Neural cell (in vitro differentiated cells): Measurements from ENCODE around the gene TEX19. TPM values are rescaled to one million over a fixed set of nuclear protein-coding genes. Genes with fewer than 3 reads are reported as not detected.
"Not testable (repeated sequence)": the region's sequence is repeated elsewhere in the genome, so short reads cannot be mapped to it uniquely, and the experiment has no call there.

Experiments used
- H2AFZ ChIP-seq: fragments of 200-600, 300-800 bp; sonication (generic), shearing (Covaris generic); 2 replicates; pipeline ENCODE4 v1.6.0; 2014; ENCODE audit warnings: low read depth, mild to moderate bottlenecking, antibody characterized with exemption, low read length, moderate library complexity
- H3F3A ChIP-seq: fragments of 200-600 bp; shearing (Covaris generic); 2 replicates; pipeline ENCODE4 v1.6.1; 2016; ENCODE audit warnings: mild to moderate bottlenecking, moderate library complexity, mixed read lengths, antibody characterized with exemption, low read length; ENCODE audit not compliant: insufficient read depth, poor library complexity, severe bottlenecking
- H3K27ac ChIP-seq: fragments of 200-600, 300-800 bp; sonication (generic), shearing (Covaris generic); 2 replicates; pipeline ENCODE4 v1.5.1; 2014; ENCODE audit warnings: mild to moderate bottlenecking, low read length, moderate library complexity
- H3K27me3 ChIP-seq: fragments of 300-800, 200-600 bp; sonication (generic), shearing (Covaris generic); 2 replicates; pipeline ENCODE4 v1.6.0; 2014; ENCODE audit warnings: mild to moderate bottlenecking, low read depth, low read length, moderate library complexity; ENCODE audit not compliant: insufficient read depth
- H3K36me3 ChIP-seq: fragments of 300-800, 200-600 bp; sonication (generic), shearing (Covaris generic); 2 replicates; pipeline ENCODE4 v1.5.1; 2014; ENCODE audit warnings: mild to moderate bottlenecking, antibody characterized with exemption, low read length, moderate library complexity; ENCODE audit not compliant: insufficient read depth
- H3K4me2 ChIP-seq: fragments of 300-800, 200-600 bp; sonication (generic), shearing (Covaris generic); 2 replicates; pipeline ENCODE4 v1.6.0; 2014; ENCODE audit warnings: mild to moderate bottlenecking, low read length
- H3K4me3 ChIP-seq: fragments of 300-800, 200-600 bp; sonication (generic), shearing (Covaris generic); 2 replicates; pipeline ENCODE4 v1.5.1; 2014; ENCODE audit warnings: mild to moderate bottlenecking, low read length, moderate library complexity
- H3K79me2 ChIP-seq: fragments of 200-600 bp; shearing (Covaris generic); replicated peaks from 2 replicates; pipeline ENCODE4 v1.6.0; 2014; ENCODE audit warnings: mild to moderate bottlenecking, low read length, moderate library complexity; ENCODE audit not compliant: insufficient read depth
- H3K9ac ChIP-seq: fragments of 300-800, 200-600 bp; sonication (generic), shearing (Covaris generic); 2 replicates; pipeline ENCODE4 v1.6.1; 2016; ENCODE audit warnings: mild to moderate bottlenecking, low read length, mixed read lengths
- H3K9me2 ChIP-seq: fragments of 200-600 bp; shearing (Covaris generic); 2 replicates; pipeline ENCODE4 v1.6.1; 2016; ENCODE audit warnings: mild to moderate bottlenecking, low read length, mixed read lengths; ENCODE audit not compliant: insufficient read depth
- H3K9me3 ChIP-seq: fragments of 200-600, 300-800 bp; sonication (generic), shearing (Covaris generic); 2 replicates; pipeline ENCODE4 v1.6.1; 2016; ENCODE audit warnings: mild to moderate bottlenecking, mixed run types, low read length, moderate library complexity, mixed read lengths
- H4K20me1 ChIP-seq: fragments of 200-600 bp; shearing (Covaris generic); 2 replicates; pipeline ENCODE4 v1.6.1; 2016; ENCODE audit warnings: mild to moderate bottlenecking, mixed run types; ENCODE audit not compliant: insufficient read depth
- CTCF ChIP-seq: fragments of 450-650 bp; IDR thresholded peaks from 2 replicates; pipeline ENCODE4 v1.5.1; 2014; ENCODE audit warnings: antibody characterized with exemption, mild to moderate bottlenecking, moderate library complexity; ENCODE audit not compliant: poor library complexity, severe bottlenecking
- EP300 ChIP-seq: fragments of 450-650 bp; conservative IDR thresholded peaks from 2 replicates; pipeline ENCODE4 v1.6.1; 2014; ENCODE audit warnings: antibody characterized with exemption, mild to moderate bottlenecking, moderate library complexity; ENCODE audit not compliant: poor library complexity, severe bottlenecking
- EZH2 ChIP-seq: fragments of 200-600, 300-800 bp; shearing (Covaris generic), sonication (generic); IDR thresholded peaks from 2 replicates; pipeline ENCODE4 v1.6.1; 2014; ENCODE audit warnings: antibody characterized with exemption, low read length, borderline replicate concordance, mild to moderate bottlenecking; ENCODE audit not compliant: insufficient read depth, poor library complexity, severe bottlenecking
- MXI1 ChIP-seq: fragments of 450-650 bp; conservative IDR thresholded peaks from 2 replicates; pipeline ENCODE4 v1.6.1; 2014; ENCODE audit warnings: antibody characterized with exemption, mild to moderate bottlenecking; ENCODE audit not compliant: poor library complexity, severe bottlenecking
- POLR2AphosphoS5 ChIP-seq: IDR thresholded peaks from 2 replicates; pipeline ENCODE4 v1.6.1; 2012
- RAD21 ChIP-seq: fragments of 450-650 bp; conservative IDR thresholded peaks from 2 replicates; pipeline ENCODE4 v1.6.1; 2014; ENCODE audit warnings: antibody characterized with exemption, mild to moderate bottlenecking, moderate library complexity
- REST ChIP-seq: IDR thresholded peaks from 2 replicates; pipeline ENCODE4 v1.6.1; 2012; ENCODE audit warnings: borderline replicate concordance
- SMC3 ChIP-seq: fragments of 450-650 bp; conservative IDR thresholded peaks from 2 replicates; pipeline ENCODE4 v1.6.1; 2014; ENCODE audit warnings: antibody characterized with exemption, mild to moderate bottlenecking, moderate library complexity; ENCODE audit not compliant: poor library complexity
- TAF1 ChIP-seq: IDR thresholded peaks from 2 replicates; pipeline ENCODE4 v1.6.1; 2012; ENCODE audit warnings: low read depth
- polyA plus RNA-seq: library from polyadenylated mRNA; depleted of rRNA; stranded (reverse); fragments of >200 nt; gene quantifications from 2 replicates; pipeline ENCODE4 v1.2.3, GENCODE V29; 2014

The TEX19 gene
- polyA plus RNA-seq, 1 donor from 2014 or later, result not detected

- not testable (repeated sequence) for H3K27ac ChIP-seq, H3K9me2 ChIP-seq, H3K36me3 ChIP-seq, H3K9me3 ChIP-seq, H4K20me1 ChIP-seq, H3K4me2 ChIP-seq, H2AFZ ChIP-seq, H3F3A ChIP-seq, H3K9ac ChIP-seq, H3K79me2 ChIP-seq, H3K4me3 ChIP-seq, H3K27me3 ChIP-seq
These were observed 11.1 kb upstream of the TEX19 start for GRCh38 chr17:82347994-82348393.

GRCh38 chr17:82348434-82348833 is 10.6 kb upstream of the TEX19 start:
- no peak overlapping the region for H3K4me2 ChIP-seq
- H3K9me2 ChIP-seq, result no peaks in the 10 kb centered on the region
- H3K79me2 ChIP-seq, result no peaks in the 10 kb centered on the region
- H3K9ac ChIP-seq, result no peak overlapping the region
- no peaks in the 10 kb centered on the region for H3K27me3 ChIP-seq
- no peak for TF ChIP-seq EP300
- TF ChIP-seq MXI1, result no peak
- TF ChIP-seq REST, result no peak
- no peak for TF ChIP-seq TAF1
- TF ChIP-seq RAD21, result no peak
- no peak for TF ChIP-seq EZH2
- TF ChIP-seq POLR2AphosphoS5, result no peak
- TF ChIP-seq CTCF, result no peak
- no peak for TF ChIP-seq SMC3
- H3K9me3 ChIP-seq, result no peaks in the 10 kb centered on the region
- H3K36me3 ChIP-seq, result no peaks in the 10 kb centered on the region
- no peaks in the 10 kb centered on the region for H4K20me1 ChIP-seq
- H3K4me3 ChIP-seq, result no peak overlapping the region
- no peak overlapping the region for H3K27ac ChIP-seq
- no peak overlapping the region for H2AFZ ChIP-seq
- H3F3A ChIP-seq, result no peaks in the 10 kb centered on the region

GRCh38 chr17:82348866-82349265 is 10.2 kb upstream of the TEX19 start:
- H3K4me3 ChIP-seq, result no peak overlapping the region
- TF ChIP-seq TAF1 (no peak), POLR2AphosphoS5 (no peak), REST (no peak), EP300 (no peak), EZH2 (no peak)
- H3K4me2 ChIP-seq, result no peak overlapping the region
- no peaks in the 10 kb centered on the region for H4K20me1 ChIP-seq
- no peak overlapping the region for H3K9ac ChIP-seq
- H3F3A ChIP-seq, result no peaks in the 10 kb centered on the region
- H3K27me3 ChIP-seq, result no peaks in the 10 kb centered on the region
- no peaks in the 10 kb centered on the region for H3K79me2 ChIP-seq
- no peak overlapping the region for H3K27ac ChIP-seq
- no peaks in the 10 kb centered on the region for H3K9me3 ChIP-seq
- H3K9me2 ChIP-seq, result no peaks in the 10 kb centered on the region
- H3K36me3 ChIP-seq, result no peaks in the 10 kb centered on the region
- H2AFZ ChIP-seq, result no peak overlapping the region
